Cardiac muscle cell (in vitro differentiated cells and primary cell): Measurements from ENCODE around the gene FOXA1. TPM values are rescaled to one million over a fixed set of nuclear protein-coding genes. Genes with fewer than 3 reads are reported as not detected.

Source experiments
- DNase-seq, 2 donors: peaks; one replicate each; pipeline versions ENCODE4 v3.0.0 to v3.0.0-alpha.2; 2010 to 2017; ENCODE audit warnings: low read depth in 1 of 2, low spot score in 1 of 2
- H3K27ac ChIP-seq: fragments of 200-600 bp; sonication (generic); 2 replicates; pipeline ENCODE4 v1.5.1; 2016
- H3K27me3 ChIP-seq: fragments of 200-600 bp; sonication (generic); 2 replicates; pipeline ENCODE4 v1.6.0; 2016; ENCODE audit warnings: control low read depth
- H3K36me3 ChIP-seq: fragments of 200-600 bp; sonication (generic); 2 replicates; pipeline ENCODE4 v1.5.1; 2016; ENCODE audit warnings: control low read depth
- H3K4me1 ChIP-seq: fragments of 200-600 bp; sonication (generic); 2 replicates; pipeline ENCODE4 v1.8.1; 2017; ENCODE audit warnings: low read depth, mild to moderate bottlenecking, mixed run types
- H3K4me3 ChIP-seq: fragments of 200-600 bp; sonication (generic); 2 replicates; pipeline ENCODE4 v1.5.1; 2016; ENCODE audit warnings: mild to moderate bottlenecking
- H3K9me3 ChIP-seq: fragments of 200-600 bp; sonication (generic); 2 replicates; pipeline ENCODE4 v1.5.1; 2017; ENCODE audit warnings: low read depth, mild to moderate bottlenecking, control low read depth
- CTCF ChIP-seq: IDR thresholded peaks from 2 replicates; pipeline ENCODE4 v1.5.1; 2012; ENCODE audit warnings: low read depth, mild to moderate bottlenecking, low read length
- polyA plus RNA-seq: library from polyadenylated mRNA; unstranded; fragments of >200 nt; fragmentation: Nextera tagmentation; extraction: Ambion mirVana; gene quantifications from 2 replicates; pipeline ENCODE4 v1.2.1, GENCODE V29; 2016
- total RNA-seq: library from RNA; depleted of rRNA; stranded (reverse); fragments of >200 nt; gene quantifications from 2 replicates; pipeline ENCODE4 v1.2.3, GENCODE V29; 2016

FOXA1 gene
- total and polyA plus RNA-seq, 2 experiments from 2014 or later = 0.06 TPM; not detected in 1

DNA sequence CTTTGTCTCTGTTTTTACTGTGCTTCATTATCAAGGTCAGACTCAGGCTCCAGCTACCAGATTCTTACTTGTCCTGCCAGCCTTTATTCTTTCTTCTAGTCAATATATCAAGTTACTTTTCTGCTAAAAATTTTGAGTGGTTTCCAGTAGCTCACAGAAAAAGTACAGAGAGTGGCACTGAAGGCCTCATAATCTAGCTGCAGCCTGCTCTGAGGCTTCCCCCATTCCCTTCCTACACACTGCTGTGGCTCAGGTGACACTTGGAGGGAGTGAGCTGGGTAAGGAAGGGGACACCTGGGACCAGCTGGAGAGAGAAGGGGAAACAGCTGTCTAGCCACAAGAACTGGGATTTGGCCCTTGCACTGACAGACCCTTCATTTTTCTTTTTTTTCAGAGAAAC is 25.8 kb upstream of the FOXA1 start:
- no peaks in the 10 kb centered on the region for H3K9me3 ChIP-seq
- no peak overlapping the region for H3K27ac ChIP-seq
- H3K4me3 ChIP-seq = no peak overlapping the region
- no peaks in the 10 kb centered on the region for H3K36me3 ChIP-seq
- H3K4me1 ChIP-seq = no peaks in the 10 kb centered on the region
- peaks cover 53% of the 10 kb centered on the region for H3K27me3 ChIP-seq
- DNase-seq = no peak
- no peak for TF ChIP-seq CTCF

DNA sequence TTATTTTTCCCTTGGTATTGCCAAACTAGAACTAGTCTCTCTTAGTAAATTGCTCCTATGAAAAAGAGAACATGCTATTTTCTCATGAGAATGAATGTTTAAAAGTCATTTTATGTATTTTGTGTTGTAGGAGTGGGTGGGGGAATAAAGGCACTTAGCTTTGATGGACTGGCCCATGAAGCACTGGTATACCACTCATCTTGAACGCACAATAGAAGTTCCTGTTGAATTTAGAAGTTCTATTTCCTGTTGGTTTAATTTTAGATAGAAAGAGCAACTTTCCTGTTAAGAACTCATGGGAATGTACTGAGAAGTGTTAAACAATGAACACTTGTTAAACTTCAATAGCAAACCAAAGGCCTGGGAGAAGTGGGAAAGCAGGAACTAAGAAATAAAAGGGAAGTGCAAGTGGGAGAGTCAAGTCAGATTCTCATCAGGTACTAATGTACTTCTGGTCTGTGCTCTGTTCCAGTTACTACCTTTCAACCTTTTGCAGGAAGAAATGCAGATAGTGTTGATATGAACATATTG is 23.5 kb upstream of the FOXA1 start:
- Histone ChIP-seq H3K27ac (no peak overlapping the region), H3K4me3 (no peak overlapping the region), H3K27me3 (peaks cover 39% of the 10 kb centered on the region), H3K9me3 (no peaks in the 10 kb centered on the region), H3K4me1 (no peaks in the 10 kb centered on the region), H3K36me3 (no peaks in the 10 kb centered on the region)
- DNase-seq = no peak
- no peak for TF ChIP-seq CTCF

- no peak for TF ChIP-seq CTCF
- Histone ChIP-seq H3K36me3 (no peaks in the 10 kb centered on the region), H3K27me3 (peaks cover 33% of the 10 kb centered on the region), H3K27ac (no peak overlapping the region), H3K9me3 (no peaks in the 10 kb centered on the region), H3K4me1 (no peaks in the 10 kb centered on the region), H3K4me3 (no peak overlapping the region)
- no peak for DNase-seq
Measured at GRCh38 chr14:37617864-37618365, 22.9 kb upstream of the FOXA1 start.

DNA sequence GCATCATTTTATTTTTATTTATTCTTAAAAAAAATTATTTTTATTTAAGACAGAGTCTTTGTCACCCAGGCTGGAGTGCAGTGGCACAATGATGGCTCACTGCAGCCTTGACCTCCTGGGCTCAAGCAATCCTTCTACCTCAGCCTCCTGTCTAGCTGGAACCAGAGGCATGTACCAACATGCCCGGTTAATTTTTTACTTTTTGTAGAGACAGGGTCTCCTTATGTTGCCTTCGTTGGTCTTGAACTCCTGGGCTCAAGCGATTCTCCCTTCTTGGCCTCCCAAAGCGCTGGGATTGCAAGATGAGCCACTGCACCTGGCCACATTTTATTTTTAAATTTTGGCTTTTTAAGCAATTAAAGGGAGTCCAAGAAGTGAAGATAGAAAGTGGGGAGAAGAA is 21.8 kb upstream of the FOXA1 start:
- Histone ChIP-seq H3K27me3 (peaks cover 27% of the 10 kb centered on the region), H3K4me3 (no peak overlapping the region), H3K4me1 (no peaks in the 10 kb centered on the region), H3K27ac (no peak overlapping the region), H3K36me3 (no peaks in the 10 kb centered on the region), H3K9me3 (no peaks in the 10 kb centered on the region)
- DNase-seq = no peak
- no peak for TF ChIP-seq CTCF

- Histone ChIP-seq H3K4me1 (no peaks in the 10 kb centered on the region), H3K27ac (no peak overlapping the region), H3K36me3 (no peaks in the 10 kb centered on the region), H3K4me3 (no peak overlapping the region), H3K27me3 (peaks cover 27% of the 10 kb centered on the region), H3K9me3 (no peaks in the 10 kb centered on the region)
- DNase-seq = no peak
- no peak for TF ChIP-seq CTCF
Measured at GRCh38 chr14:37615582-37616289, 20.7 kb upstream of the FOXA1 start.
